ENCODE results near the gene KAT7.

KAT7 gene

DNA sequence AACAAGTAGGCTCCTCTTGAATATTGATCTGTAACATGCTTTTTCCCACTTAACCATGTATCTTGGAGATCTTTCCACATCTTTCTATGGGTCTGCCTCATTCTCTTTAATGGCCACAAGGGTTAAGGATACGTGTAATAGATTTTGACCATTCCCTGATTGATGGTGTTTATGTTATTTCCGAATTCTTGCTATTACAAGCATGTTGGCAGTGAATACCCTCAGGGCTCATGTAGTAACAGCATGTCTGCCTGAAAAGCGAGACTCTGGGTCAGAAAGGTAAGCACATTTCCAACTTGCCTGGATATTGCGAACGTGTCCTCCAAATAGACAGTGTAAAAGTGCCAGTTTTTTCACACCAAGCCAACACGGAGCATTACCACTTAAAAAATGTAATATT, 54.4 kb downstream of the KAT7 start:
- no peak for DNase-seq (ENCODE audit: low spot score)

DNA sequence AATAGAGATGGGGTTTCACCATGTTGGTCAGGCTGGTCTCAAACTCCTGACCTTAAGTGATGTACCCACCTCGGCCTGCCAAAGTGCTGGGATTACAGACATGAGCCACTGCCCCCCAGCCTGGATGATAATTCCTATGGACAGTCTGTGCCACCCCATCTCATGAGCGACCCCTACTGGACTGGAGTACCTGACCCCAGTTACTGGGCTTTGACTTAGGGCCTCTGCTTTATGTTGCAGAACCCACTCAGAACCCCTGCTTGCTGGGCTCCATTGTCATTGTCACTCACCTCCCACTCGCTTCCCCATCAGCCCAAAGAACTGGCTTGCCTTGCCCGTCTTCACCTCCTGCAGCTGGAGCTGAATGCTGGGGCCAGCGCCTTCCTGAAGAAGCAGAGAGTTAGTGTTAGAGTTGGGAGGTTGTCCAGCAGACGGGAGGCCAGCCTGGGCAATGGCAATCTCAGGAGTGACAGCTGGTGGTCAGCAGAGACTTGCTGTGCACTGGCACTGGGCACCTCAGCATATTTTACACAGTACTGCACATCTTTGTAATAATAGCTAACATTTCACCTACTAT, 55.4 kb downstream of the KAT7 start:
- DNase-seq (ENCODE audit: low spot score), result no peak

DNA sequence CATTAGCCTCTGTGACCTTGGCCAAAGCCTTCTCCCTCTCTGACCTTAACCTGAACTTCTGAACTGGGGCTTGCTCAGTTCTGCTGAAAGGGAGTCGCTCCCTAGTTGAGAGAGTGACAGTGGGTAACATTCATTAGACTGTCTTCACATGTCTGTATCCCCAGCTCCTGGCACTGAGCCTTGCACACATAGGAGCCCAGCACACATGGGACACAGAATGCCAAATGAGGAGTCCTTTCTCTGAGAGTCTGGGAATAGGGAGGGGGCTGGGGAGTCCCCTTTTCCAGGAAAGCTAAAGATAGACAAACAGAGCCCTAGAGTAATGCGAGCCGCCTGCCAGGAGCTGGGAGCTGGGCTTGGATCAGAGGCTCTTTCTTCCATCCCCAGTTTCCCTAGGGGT, 56.8 kb downstream of the KAT7 start:
- DNase-seq (ENCODE audit: low spot score), result no peak

DNA sequence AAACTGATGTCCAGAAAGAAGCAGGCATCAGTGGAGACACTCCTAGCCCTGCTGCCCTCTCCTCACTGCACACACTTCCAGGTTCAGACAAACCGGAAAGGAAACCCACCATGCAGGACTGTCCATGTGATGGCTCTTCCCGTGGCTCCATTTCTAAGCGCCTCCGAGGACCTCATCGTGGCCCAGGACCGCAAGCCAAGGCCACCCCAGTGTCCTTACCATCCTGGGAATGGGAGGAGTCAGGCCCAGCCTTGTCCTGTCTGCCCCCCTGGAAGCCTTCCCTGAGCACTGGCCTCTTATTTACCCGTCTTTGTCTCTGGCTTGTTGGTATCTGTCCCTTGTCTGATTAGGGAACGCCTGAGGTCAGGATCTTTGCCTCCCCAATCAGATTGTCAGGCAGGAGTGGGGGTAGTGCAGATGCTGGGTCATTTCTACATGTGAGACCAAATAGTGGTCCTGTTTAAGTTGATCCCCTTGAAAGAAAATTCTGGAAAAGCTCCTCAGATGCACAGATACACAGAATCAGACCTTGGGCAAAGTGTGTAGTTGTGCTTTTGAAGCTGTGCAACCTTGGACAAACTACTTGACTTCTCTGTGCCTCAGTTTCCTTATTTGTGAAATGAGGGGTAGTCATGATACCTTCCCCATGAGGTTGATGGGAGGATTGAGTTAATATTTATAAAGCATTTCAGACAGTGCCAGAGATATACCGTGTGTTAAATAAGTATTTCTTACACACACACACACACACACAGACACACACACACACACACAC, 58.6 kb downstream of the KAT7 start:
- DNase-seq (ENCODE audit: low spot score), result no peak

DNA sequence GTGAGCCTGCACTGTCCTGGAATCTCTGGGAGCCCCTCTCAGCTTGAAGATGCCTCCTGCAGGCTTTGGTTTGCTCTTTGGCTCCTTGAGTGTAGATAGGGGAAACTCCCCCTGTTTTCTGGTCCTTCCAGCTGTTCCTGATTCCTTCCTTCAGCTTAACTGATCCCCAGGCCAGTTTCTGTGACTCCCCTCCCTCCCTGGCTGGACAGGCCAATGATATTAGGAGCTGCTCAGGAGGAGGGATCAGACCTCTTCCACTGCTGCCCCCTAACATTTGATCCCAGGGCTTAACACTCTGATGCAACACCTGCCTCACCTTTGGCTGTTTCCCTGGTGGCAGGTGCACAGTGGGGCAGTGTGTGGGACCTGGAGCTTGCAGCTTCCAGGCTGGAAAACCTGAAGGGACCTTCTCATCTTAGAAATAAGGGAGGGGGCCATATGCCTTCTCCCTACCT, 59.6 kb downstream of the KAT7 start, which contains the start of gene TAC4:
Gene TAC4 (minus strand): TSS at position 51 of the 455 bp plus-strand sequence. CDS start 52 bp downstream, outside the sequence.
- no peak for DNase-seq (ENCODE audit: low spot score)

DNA sequence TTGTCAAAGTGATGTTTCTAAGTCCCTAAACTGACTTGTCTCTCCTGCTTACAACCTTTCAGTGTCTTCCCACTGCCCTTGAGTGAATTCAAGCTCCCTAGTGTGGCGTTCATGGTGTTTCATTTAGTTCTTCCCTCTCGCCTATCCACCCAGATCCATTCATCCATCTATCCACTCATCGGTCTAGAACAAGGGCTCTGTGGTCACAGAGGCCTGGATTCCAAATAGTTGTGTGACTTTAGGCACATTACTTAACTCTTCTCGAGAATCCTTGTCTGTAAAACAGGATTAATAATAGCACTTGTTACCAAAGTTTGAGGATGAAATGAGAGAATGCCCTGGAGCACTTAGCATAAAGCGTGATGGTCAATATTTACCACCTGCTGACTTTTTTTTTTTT, 60.3 kb downstream of the KAT7 start:
- DNase-seq (ENCODE audit: low spot score), result no peak

DNA sequence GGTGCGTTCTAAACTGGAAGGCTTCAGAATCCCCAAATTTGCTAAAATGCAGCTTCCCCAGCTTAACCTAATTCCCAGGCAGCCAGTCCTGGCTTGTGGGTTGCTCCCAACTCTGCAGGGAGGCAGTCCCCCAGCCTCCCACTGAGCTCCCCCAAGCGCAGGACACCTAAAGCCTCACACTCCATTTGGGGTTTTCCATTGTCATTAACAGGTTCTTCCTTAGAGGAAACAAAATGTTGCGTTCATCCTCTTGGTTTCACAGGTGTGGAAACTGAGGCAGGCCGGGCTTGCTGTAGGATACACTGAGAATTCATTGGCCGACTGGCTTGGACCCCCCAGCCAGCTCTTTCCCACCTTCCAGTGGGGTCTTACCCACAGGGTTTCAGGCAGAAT, 61.7 kb downstream of the KAT7 start:
- no peak for DNase-seq (ENCODE audit: low spot score)

DNA sequence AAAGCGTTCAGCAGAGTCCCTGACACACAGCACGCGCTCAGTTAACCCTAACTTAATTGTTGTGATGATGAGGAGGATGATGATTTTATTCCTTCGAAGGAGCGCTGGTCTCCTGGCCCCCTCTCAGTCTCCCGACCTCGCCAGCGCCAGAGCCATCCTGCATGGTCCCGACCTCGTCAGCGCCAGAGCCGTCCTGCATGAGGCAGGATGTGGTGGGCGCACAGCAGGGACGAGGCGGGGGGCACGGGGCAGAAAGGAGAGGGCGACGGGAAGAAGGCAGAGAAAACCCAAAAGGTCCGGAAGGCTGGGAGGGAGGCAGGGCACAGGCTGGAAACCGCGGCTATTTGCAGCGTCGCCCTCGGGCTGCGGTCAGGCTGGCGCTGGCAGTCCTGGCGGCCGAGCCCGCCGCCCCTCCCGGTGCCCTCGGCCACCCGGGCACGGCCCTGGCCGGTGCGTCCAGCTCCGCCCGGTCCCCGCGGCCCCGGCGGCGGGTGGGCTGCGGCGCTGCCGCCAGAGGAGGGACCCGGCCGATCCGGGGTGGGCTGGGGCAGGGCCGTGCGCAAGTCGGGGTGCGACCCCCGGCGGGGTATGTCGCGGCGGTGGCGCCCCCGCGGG, 62.4 kb downstream of the KAT7 start:
- peak; percentile 49 for DNase-seq (ENCODE audit: low spot score)

DNA sequence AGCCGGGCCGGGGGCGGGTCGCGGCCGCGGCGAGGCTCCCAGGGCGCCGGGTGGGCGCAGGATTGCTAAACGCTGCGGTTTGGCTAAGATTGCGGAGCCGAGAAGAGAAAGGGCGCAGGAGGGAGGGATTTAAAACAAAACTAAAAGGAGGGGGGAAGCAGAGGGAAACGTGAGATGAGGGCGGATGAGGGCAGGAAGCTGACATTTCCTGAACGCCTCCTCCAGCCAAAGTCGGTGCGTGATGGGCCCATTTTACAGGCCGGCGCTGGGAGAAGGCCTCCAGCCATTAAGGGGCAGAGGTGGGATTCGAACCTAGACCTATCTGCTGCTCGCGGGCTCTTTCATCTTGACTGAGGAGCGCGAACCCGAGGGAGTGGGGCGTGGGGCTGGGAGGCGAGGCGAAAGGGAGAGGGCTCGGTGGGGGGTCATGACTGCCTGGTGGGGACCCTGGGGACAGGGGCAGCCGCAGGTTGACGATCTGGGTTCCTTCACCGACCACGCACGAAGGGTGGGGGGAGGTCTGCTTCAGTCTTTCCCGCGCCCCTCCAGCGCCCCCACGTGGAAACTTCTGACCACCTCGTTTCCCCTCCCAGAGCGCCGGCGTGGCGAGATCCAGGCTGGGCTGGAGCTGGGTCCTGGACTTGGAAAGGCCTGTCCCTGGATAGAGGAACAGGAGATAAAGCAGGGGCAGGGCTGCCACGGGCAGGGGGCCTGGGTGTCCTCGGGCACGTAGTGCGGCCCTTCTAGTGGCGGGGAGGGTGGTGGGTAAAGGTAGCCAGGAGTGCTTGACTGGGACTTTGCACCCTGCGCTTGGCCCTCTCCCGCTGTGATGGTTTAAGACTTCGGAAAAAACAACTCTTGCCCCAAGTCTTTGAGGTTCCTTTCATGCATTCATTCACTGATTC, 63.2 kb downstream of the KAT7 start:
- DNase-seq (ENCODE audit: low spot score), result peak; percentile 82

DNA sequence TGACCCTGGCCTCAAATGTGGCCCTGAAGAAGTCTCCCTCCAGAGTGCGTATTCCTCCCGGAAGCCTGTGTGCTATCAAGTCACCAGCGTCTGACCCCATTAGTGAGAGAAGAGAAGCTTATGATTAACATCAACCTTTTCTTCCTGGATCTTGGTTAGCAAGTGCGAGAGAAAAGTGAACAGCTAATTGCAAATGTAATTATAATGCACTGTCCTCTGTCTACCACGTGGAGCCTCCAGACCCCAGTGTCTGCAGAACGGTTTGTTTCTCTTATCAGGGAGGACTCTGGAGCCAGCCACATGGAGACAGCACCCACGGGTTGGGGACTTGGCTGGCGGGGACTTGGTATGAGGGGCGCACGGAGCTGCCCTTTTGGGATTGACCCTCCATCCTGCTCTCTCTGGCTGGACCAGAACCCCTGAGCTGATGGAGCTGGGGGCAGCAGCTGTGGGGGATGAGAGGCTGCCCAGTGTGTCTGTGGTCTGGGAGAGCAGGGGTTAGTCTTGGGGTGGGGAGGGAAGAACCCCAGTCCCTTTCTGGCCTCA, 65.1 kb downstream of the KAT7 start:
- no peak for DNase-seq (ENCODE audit: low spot score)

DNA sequence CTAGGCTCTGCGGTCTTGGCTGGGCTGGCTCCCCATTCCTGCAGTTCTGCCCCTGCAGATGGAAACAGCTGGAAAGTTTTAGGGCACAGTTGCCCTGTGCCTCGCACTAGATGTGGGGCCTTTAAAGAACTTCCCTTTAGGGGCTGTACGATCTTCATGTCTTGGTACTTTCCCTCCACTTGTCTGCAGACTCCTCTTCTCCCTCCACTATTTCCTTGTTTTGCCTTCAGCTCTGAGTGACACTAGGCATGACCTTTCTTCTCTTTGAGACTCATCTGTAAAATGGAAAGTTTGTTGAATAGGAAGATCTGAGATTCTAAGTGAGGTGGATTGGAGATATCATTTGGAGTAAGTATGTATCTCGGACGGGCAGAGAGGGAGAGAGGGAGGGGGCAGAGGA, 65.6 kb downstream of the KAT7 start:
- DNase-seq (ENCODE audit: low spot score), result no peak

DNA sequence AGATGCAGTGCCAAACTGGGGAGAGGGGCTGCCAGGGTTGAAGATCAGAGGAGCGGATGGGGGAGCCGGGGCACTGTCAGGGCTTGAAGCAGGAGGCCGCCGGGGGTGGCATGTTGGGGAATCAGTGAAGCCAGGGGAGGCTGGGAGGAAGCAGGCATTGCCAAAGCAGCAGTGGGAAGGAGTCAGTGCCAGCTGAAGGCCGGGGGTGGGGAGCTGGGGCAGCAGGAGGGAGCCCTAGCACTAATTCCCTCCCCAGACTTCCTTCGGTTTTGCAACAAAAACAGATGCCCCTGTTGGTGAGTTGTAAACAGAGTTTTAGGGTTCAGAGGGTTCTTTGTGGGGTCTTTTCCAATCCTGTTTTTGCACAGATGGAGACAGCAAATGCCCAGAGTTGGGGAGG, 70.3 kb downstream of the KAT7 start:
- no peak for DNase-seq (ENCODE audit: low spot score)

DNA sequence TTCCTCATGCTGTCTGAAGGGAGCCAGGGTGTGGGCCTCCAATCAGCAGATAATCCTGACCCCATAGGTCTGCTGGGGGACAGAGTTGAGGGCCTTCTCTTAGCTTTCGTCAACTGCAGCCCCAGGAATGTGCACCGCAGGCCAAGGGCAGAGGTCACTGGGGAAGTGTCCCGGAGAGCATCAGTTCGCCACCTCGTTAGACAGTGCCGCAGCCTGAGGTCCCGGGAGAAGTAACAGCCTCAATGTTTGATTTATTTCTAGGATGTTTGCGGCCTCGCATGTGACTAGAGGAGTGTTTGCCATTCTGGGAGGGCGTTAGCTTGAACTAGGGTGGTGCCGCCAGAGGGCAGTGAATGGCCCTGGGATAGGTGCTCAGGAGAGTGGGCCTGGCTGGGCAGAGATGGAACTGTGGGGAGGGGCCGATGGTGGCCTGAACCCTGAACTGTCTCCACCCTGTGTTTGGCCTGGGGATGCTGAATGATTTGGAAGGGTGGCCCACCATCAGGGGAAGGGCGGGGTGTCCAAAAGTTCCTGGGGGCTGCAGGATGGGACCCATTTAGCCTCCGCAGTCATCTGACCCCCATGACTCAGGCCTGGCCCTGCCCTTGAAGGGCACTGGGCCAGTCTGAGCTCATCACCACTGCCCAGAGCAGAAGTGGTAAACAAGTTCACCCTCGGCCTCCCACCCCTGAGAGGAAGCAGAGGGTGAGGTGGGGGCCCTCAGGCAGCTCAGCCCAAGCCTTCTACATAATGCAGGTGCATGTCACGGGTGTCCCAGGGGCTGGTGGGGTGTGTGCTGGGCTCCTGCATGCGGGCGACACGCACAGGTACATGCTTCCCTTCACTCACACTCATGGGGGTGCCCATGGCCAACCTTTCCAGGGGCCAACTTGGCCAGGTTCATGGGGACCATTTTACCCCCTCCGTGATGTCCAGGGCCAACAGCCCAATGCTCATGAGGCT, 71.8 kb downstream of the KAT7 start:
- DNase-seq (ENCODE audit: low spot score), result no peak

DNA sequence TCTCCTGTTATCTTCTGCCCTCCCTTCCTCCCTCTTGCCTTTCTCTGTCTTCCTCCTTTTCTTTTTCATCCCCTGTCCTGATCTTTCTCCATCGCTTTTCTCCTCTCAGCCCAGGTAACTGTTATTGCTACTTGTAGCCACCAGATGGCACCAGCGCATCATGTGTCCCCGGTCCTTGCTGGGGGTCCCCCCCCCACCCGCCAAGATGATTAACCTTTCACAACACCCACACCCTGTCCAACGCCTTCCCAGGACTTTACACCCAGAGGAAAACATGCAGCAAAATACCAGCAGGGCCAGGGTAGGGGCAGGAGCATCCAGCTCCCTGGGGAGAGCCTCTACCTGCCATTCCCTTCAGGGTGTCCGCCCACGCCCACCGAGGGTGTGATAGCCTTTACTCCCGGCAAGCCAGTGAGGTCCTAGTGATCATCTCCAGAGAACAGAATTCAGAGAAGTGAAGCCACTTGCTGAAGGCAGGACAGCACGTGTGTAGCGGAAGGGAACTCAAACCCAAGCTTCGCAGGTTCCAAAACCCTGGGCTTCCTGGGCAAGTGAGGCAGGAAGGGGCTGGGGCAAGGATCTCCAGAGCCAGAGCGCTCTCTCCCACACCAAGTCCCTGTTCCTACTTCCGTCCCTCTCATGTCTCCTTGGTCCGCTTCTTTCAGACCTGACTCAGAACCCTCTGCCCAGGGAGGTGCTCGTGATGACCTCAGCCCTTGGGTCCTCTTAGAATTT, 72.8 kb downstream of the KAT7 start:
- DNase-seq (ENCODE audit: low spot score), result peak; percentile 81

DNA sequence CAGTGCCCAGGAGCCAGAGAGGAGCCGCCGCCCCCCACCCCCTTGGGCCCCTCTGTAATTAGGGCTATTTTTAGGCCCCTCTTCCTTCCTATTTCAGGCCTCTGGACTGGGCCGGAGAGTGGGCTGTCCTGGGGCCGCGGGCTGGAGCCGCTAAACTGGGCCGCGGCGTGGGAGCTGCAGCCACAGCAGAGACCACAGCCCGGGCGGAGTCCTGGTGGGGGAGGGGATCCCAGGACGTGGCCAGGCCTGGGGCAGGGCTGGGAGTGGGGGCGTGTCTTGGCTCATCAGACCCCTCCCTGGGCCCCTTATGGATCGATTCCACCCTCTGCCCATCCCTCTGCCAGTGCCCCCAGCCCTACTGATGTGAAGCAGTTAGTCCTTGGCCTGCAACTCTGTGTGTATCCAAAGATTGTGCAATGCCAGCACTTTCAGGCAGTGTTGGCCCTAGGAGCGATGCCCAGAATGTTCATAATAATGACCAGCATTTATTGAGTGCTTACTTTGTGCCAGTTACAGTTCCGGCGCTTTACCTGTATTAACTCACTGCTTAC, 74.4 kb downstream of the KAT7 start:
- DNase-seq (ENCODE audit: low spot score), result no peak

DNA sequence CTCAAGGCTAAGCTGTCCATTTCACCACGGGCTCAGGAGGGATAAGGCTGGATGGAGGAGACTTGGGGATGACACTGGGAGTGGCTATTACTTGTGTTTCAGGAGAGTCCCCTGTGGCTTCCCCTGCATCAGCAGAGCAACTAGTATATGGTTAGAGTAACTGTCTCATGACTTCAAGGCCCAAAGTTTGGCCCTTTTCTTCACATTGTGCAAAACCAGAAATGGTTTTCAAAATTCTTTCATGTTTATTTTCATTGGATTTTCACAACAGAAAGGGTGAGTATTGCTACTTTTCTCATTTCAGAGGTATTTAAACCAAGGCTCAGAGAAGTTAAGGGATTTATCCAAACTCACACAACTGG, 77.5 kb downstream of the KAT7 start:
- DNase-seq (ENCODE audit: low spot score), result no peak

DNA sequence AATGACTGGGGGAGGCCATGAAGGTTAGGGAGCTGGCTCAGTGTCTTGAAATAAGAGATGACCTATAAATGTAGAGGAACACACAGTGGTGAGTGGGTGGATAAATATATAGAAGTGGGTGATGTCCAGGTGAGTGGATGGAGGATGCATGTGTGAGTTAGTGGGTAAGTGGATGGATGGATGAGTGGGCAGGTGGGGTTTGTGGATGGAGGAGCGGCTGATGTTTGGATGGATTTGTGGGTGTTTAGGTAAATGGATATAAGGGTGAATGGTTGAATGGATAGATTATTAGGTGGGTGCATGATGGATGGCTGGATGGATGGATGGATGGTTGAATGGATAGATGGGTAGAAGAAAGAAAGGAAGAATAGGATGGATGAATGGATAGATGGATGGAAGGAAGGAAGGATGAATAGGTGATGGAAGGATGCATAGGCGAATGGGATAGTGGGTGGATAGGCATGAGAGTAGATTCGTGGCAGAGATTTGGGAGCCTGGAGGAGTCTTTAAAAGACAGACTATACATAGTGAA, 78.5 kb downstream of the KAT7 start:
- DNase-seq (ENCODE audit: low spot score), result no peak

DNA sequence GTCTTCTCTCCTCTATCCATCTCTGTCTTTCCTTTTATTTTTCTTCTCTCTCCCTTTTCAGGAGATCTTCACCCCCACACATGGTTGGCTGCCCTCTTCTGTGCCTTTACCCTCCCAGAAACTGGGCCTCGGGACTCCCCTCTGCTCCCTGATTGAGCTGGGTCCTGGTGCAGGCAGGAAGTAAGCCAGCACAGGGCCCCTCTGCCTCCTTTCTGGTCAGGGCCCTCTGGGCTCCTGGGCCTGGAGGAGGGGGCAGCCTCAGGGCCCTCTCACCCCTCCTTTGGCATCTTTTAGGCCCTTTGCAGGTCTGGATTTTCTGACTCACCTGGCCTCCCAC, 80.5 kb downstream of the KAT7 start:
- DNase-seq (ENCODE audit: low spot score), result no peak

DNA sequence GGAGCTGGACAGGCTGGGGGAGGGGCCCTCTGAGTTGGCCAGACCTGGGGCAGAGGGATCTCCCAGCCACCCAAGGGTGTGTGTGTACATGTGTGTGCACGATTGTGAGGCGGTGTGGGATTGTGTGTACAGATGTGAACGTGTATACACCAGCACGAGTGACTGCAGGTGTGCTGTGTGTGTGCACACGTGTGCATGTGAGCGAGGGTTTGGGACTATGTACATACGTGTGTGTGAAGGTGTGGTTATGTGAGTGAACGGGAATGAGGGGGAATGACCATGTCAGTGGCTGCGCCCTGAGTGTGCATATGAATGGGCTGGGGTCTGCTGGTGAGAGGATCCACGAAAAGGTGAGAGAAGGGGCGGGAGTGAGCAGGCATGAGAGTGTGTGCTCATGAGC, 81.8 kb downstream of the KAT7 start:
- no peak for DNase-seq (ENCODE audit: low spot score)

DNA sequence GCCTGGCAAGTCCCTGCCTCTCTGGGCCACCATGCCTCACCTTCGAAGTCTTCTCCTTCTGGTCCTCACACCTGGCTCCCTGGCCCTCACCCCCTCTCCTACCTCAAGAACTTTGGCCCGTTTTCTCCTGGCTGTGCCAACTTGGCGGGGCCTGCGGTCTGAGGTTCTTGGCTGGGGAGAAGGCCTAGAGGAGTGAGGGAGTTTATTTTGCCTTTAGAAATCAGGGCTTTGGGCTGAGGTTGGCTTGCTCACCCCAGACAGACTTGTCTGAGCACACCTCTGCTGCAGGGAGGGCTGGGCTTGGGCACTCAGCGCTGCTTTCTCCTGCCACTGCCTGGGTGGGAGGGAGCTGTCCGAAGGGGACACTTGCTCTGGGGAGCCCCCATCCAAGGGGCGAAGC, 82.7 kb downstream of the KAT7 start:
- no peak for DNase-seq (ENCODE audit: low spot score)

Data from AG08396 (cell line).